H9 (cell line): Measurements from ENCODE around the gene PDZD2. TPM values are rescaled to one million over a fixed set of nuclear protein-coding genes. Genes with fewer than 3 reads are reported as not detected.

Experiments used
- DNase-seq: peaks from one replicate; pipeline ENCODE4 v3.0.0-alpha.2; 2017
- H2AFZ ChIP-seq: one replicate; pipeline ENCODE4 v1.6.1; 2013; ENCODE audit warnings: mild to moderate bottlenecking, low read length, control low read depth, moderate library complexity
- H2AK5ac ChIP-seq: 2 replicates; pipeline ENCODE4 v1.6.1; 2013; ENCODE audit warnings: low read length, control low read depth, mixed read lengths; ENCODE audit not compliant: insufficient read length
- H2BK120ac ChIP-seq: one replicate; pipeline ENCODE4 v1.6.1; 2013; ENCODE audit warnings: low read depth, mild to moderate bottlenecking, low read length, control low read depth, inconsistent platforms; ENCODE audit not compliant: poor library complexity, severe bottlenecking
- H2BK12ac ChIP-seq: 2 replicates; pipeline ENCODE4 v1.6.1; 2013; ENCODE audit warnings: low read length, control low read depth, mixed read lengths, low read depth; ENCODE audit not compliant: insufficient read length
- H2BK15ac ChIP-seq: 2 replicates; pipeline ENCODE4 v1.6.1; 2013; ENCODE audit warnings: low read depth, low read length, control low read depth
- H2BK20ac ChIP-seq: one replicate; pipeline ENCODE4 v1.6.1; 2013; ENCODE audit warnings: low read depth, mild to moderate bottlenecking, low read length, control low read depth, inconsistent platforms; ENCODE audit not compliant: poor library complexity, severe bottlenecking
- H2BK5ac ChIP-seq: 2 replicates; pipeline ENCODE4 v1.6.1; 2013; ENCODE audit warnings: low read length, control low read depth, mixed read lengths; ENCODE audit not compliant: insufficient read length
- H3K14ac ChIP-seq: 2 replicates; pipeline ENCODE4 v1.6.1; 2013; ENCODE audit warnings: low read length, control low read depth; ENCODE audit not compliant: insufficient read depth
- H3K18ac ChIP-seq: 2 replicates; pipeline ENCODE4 v1.6.1; 2013; ENCODE audit warnings: low read depth, mild to moderate bottlenecking, mixed read lengths, low read length, control low read depth; ENCODE audit not compliant: insufficient read length
- H3K23ac ChIP-seq: 2 replicates; pipeline ENCODE4 v1.6.1; 2013; ENCODE audit warnings: low read length, control low read depth, mixed read lengths, low read depth; ENCODE audit not compliant: insufficient read length
- H3K23me2 ChIP-seq: 2 replicates; pipeline ENCODE4 v1.6.1; 2013; ENCODE audit warnings: low read depth, mild to moderate bottlenecking, mixed read lengths, low read length, control low read depth; ENCODE audit not compliant: insufficient read length, poor library complexity, severe bottlenecking
- H3K27ac ChIP-seq: 2 replicates; pipeline ENCODE4 v1.5.1; 2013; ENCODE audit warnings: low read length, control low read depth, mixed read lengths, low read depth; ENCODE audit not compliant: insufficient read length
- H3K27me3 ChIP-seq: 2 replicates; pipeline ENCODE4 v1.6.1; 2013; ENCODE audit warnings: low read length, control low read depth, inconsistent platforms; ENCODE audit not compliant: insufficient read depth
- H3K4ac ChIP-seq: 2 replicates; pipeline ENCODE4 v1.6.1; 2013; ENCODE audit warnings: low read depth, mild to moderate bottlenecking, control low read depth, inconsistent platforms, low read length, moderate library complexity
- H3K4me1 ChIP-seq: 2 replicates; pipeline ENCODE4 v1.6.1; 2013; ENCODE audit warnings: low read length, control low read depth, inconsistent platforms; ENCODE audit not compliant: insufficient read depth
- H3K4me2 ChIP-seq: 2 replicates; pipeline ENCODE4 v1.6.1; 2013; ENCODE audit warnings: low read length, control low read depth, mixed read lengths; ENCODE audit not compliant: insufficient read length, insufficient read depth
- H3K56ac ChIP-seq: 2 replicates; pipeline ENCODE4 v1.6.1; 2013; ENCODE audit warnings: low read depth, mild to moderate bottlenecking, mixed read lengths, low read length, control low read depth; ENCODE audit not compliant: insufficient read length
- H3K79me1 ChIP-seq: 2 replicates; pipeline ENCODE4 v1.6.1; 2013; ENCODE audit warnings: low read depth, mild to moderate bottlenecking, moderate library complexity, low read length, control low read depth, inconsistent platforms; ENCODE audit not compliant: insufficient read depth, poor library complexity, severe bottlenecking
- H3K79me2 ChIP-seq: 2 replicates; pipeline ENCODE4 v1.6.1; 2013; ENCODE audit warnings: low read length, control low read depth, inconsistent platforms; ENCODE audit not compliant: insufficient read depth
- H3K9ac ChIP-seq: 2 replicates; pipeline ENCODE4 v1.6.1; 2013; ENCODE audit warnings: low read length, control low read depth, mixed read lengths; ENCODE audit not compliant: insufficient read length; ENCODE audit errors: extremely low read depth
- H3K9me3 ChIP-seq: one replicate; pipeline ENCODE4 v1.6.1; 2013; ENCODE audit warnings: low read depth, low read length, inconsistent platforms; ENCODE audit not compliant: control insufficient read depth
- H3T11ph ChIP-seq: one replicate; pipeline ENCODE4 v1.6.1; 2013; ENCODE audit warnings: mild to moderate bottlenecking, low read length, control low read depth, inconsistent platforms
- H4K20me1 ChIP-seq: one replicate; pipeline ENCODE4 v1.6.1; 2013; ENCODE audit not compliant: control insufficient read depth, insufficient read length, insufficient read depth
- H4K5ac ChIP-seq: 2 replicates; pipeline ENCODE4 v1.6.1; 2013; ENCODE audit warnings: low read depth, mild to moderate bottlenecking, mixed read lengths, low read length, control low read depth; ENCODE audit not compliant: insufficient read length
- H4K8ac ChIP-seq: replicated peaks from 2 replicates; pipeline ENCODE4 v1.6.1; 2013; ENCODE audit warnings: low read length, control low read depth, mixed read lengths, low read depth; ENCODE audit not compliant: insufficient read length
- H4K91ac ChIP-seq: 2 replicates; pipeline ENCODE4 v1.6.1; 2013; ENCODE audit warnings: low read depth, mild to moderate bottlenecking, moderate library complexity, mixed read lengths, low read length, control low read depth; ENCODE audit not compliant: insufficient read length
- H3K27ac Mint-ChIP-seq, 3 experiments: 2 replicates in 2 of 3; 3 replicates in 1 of 3; pipeline ENCODE4 v1.8.0; 2020 to 2021; ENCODE audit warnings: mixed read lengths in 3 of 3, mild to moderate bottlenecking in 1 of 3, moderate library complexity in 1 of 3
- H3K27me3 Mint-ChIP-seq: 2 replicates; pipeline ENCODE4 v1.8.0; 2021; ENCODE audit warnings: low read depth, mild to moderate bottlenecking, moderate library complexity, mixed read lengths
- H3K36me3 Mint-ChIP-seq, 3 experiments: 2 replicates in 2 of 3; 3 replicates in 1 of 3; pipeline ENCODE4 v1.8.0; 2020 to 2021; ENCODE audit warnings: low read depth in 3 of 3, mixed read lengths in 3 of 3; ENCODE audit not compliant: insufficient read depth in 1 of 3
- H3K4me1 Mint-ChIP-seq, 2 experiments: 2 replicates each; pipeline ENCODE4 v1.8.0; 2020; ENCODE audit warnings: mixed read lengths in 2 of 2
- H3K4me3 Mint-ChIP-seq, 2 experiments: 2 replicates in 1 of 2; 3 replicates in 1 of 2; pipeline ENCODE4 v1.8.0; 2020 to 2021; ENCODE audit warnings: mild to moderate bottlenecking in 2 of 2, mixed read lengths in 2 of 2, moderate library complexity in 1 of 2
- H3K9me3 Mint-ChIP-seq, 2 experiments: 2 replicates in 1 of 2; 3 replicates in 1 of 2; pipeline ENCODE4 v1.8.0; 2020; ENCODE audit warnings: mild to moderate bottlenecking in 2 of 2, mixed read lengths in 2 of 2, moderate library complexity in 1 of 2
- WGBS: extraction: QIAGEN DNeasy Blood & Tissue Kit; methylation state at CpG from one replicate; pipeline ENCODE4 v1.1.7; 2013; ENCODE audit warnings: missing lambda C conversion rate, low lambda C conversion rate, mixed read lengths; ENCODE audit not compliant: insufficient read length; ENCODE audit errors: extremely low coverage; 5-methylcytosine and 5-hydroxymethylcytosine counted together
- total RNA-seq: library from RNA; stranded (reverse); gene quantifications from 2 replicates; pipeline ENCODE4 v1.2.1, GENCODE V29; 2021
- TF ChIP-seq, protein P1 (sequence below): fragments of 200-600 bp; sonication (generic); conservative IDR thresholded peaks from 3 replicates; pipeline ENCODE4 v1.8.0; 2021; ENCODE audit warnings: antibody characterized with exemption, mild to moderate bottlenecking

The PDZD2 gene
- total RNA-seq, 1 experiment from 2014 or later = 9.9 TPM

DNA sequence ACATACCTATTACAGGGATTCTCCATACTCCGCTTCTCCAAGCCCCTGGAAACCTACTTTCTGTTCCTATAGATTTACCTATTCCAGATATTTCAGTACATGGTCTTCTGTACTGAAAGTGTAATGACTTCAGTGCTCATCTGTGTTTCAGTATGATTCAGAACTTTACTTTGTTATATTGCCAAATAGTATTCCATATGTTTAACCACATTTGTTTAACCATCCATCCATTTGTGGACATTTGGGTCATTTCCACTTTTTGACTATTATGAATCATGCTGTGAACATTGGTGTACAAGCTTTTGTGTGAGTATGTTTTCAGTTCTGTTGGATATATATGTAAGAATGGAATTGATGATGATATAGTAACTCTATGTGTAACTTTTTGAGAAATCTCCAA, 188.9 kb downstream of the PDZD2 start:
- Histone ChIP-seq H3T11ph (no peak overlapping the region), H3K18ac (no peak overlapping the region), H3K23me2 (no peaks in the 10 kb centered on the region), H2BK120ac (no peak overlapping the region), H3K4me1 (peaks cover 2% of the 10 kb centered on the region; the same call in 1 of the 2 replicates), H4K91ac (no peak overlapping the region), H2AFZ (no peak overlapping the region), H2BK20ac (no peak overlapping the region), H3K79me2 (no peaks in the 10 kb centered on the region; the same call in 1 of the 2 replicates), H2BK12ac (no peak overlapping the region), H3K27me3 (no peaks in the 10 kb centered on the region), H2BK5ac (no peak overlapping the region), H3K4ac (no peak overlapping the region), H3K79me1 (no peaks in the 10 kb centered on the region), H4K8ac (no peak overlapping the region), H3K14ac (no peak overlapping the region), H3K9me3 (no peaks in the 10 kb centered on the region), H2AK5ac (no peak overlapping the region), H3K4me2 (no peak overlapping the region), H3K56ac (no peak overlapping the region), H3K9ac (no peak overlapping the region), H3K27ac (no peak overlapping the region), H3K23ac (no peak overlapping the region), H2BK15ac (no peak overlapping the region), H4K5ac (no peak overlapping the region), H4K20me1 (no peaks in the 10 kb centered on the region)
- no peak overlapping the region for H3K27ac Mint-ChIP-seq
- H3K4me3 Mint-ChIP-seq = no peak overlapping the region
- TF ChIP-seq, protein P1, sequence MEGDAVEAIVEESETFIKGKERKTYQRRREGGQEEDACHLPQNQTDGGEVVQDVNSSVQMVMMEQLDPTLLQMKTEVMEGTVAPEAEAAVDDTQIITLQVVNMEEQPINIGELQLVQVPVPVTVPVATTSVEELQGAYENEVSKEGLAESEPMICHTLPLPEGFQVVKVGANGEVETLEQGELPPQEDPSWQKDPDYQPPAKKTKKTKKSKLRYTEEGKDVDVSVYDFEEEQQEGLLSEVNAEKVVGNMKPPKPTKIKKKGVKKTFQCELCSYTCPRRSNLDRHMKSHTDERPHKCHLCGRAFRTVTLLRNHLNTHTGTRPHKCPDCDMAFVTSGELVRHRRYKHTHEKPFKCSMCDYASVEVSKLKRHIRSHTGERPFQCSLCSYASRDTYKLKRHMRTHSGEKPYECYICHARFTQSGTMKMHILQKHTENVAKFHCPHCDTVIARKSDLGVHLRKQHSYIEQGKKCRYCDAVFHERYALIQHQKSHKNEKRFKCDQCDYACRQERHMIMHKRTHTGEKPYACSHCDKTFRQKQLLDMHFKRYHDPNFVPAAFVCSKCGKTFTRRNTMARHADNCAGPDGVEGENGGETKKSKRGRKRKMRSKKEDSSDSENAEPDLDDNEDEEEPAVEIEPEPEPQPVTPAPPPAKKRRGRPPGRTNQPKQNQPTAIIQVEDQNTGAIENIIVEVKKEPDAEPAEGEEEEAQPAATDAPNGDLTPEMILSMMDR = no peak
- no peaks in the 10 kb centered on the region for H3K27me3 Mint-ChIP-seq
- H3K4me1 Mint-ChIP-seq = peaks cover 6% of the 10 kb centered on the region in 2 experiments; a peak in 2 of 4 replicates
- no CpG with 5 or more reads among the region's 1 CpG for WGBS
- peaks cover 0 to 13% (median 6%) of the 10 kb centered on the region in 3 experiments; a peak in 3 of 7 replicates for H3K36me3 Mint-ChIP-seq
- H3K9me3 Mint-ChIP-seq = peaks cover 18 to 20% of the 10 kb centered on the region in 2 experiments; a peak in 4 of 5 replicates
- DNase-seq = no peak
